Astrocyte (in vitro differentiated cells and primary cell): ENCODE data around the gene SGCD. TPM values are rescaled to one million over a fixed set of nuclear protein-coding genes. Genes with fewer than 3 reads are reported as not detected.

Source experiments
- DNase-seq: peaks from one replicate; pipeline ENCODE4 v3.0.0-alpha.2; 2010; ENCODE audit warnings: low read depth
- FAIRE-seq: peaks from 2 replicates; lab custom pipeline; 2011; peaks lifted over from hg19 to GRCh38; lab: Jason Lieb, UNC
- H2AFZ ChIP-seq: 2 replicates; pipeline ENCODE4 v1.6.0; 2012; ENCODE audit warnings: low read depth, low read length, inconsistent platforms
- H3K27ac ChIP-seq: 2 replicates; pipeline ENCODE4 v1.5.1; 2011; ENCODE audit warnings: low read depth, low read length, inconsistent platforms
- H3K27me3 ChIP-seq: 2 replicates; pipeline ENCODE4 v1.6.0; 2011; ENCODE audit warnings: low read length, inconsistent platforms; ENCODE audit not compliant: insufficient read depth
- H3K36me3 ChIP-seq: 2 replicates; pipeline ENCODE4 v1.5.1; 2011; ENCODE audit warnings: low read length, inconsistent platforms; ENCODE audit not compliant: insufficient read depth
- H3K4me1 ChIP-seq: 2 replicates; pipeline ENCODE4 v1.5.1; 2011; ENCODE audit warnings: low read length, inconsistent platforms; ENCODE audit not compliant: insufficient read depth
- H3K4me2 ChIP-seq: 2 replicates; pipeline ENCODE4 v1.6.0; 2012; ENCODE audit warnings: low read length, inconsistent platforms
- H3K4me3 ChIP-seq: 2 replicates; pipeline ENCODE4 v1.5.1; 2011; ENCODE audit warnings: low read depth, mild to moderate bottlenecking, low read length, inconsistent platforms; ENCODE audit not compliant: insufficient read depth
- H3K79me2 ChIP-seq: 2 replicates; pipeline ENCODE4 v1.6.0; 2012; ENCODE audit warnings: mild to moderate bottlenecking, low read length, inconsistent platforms; ENCODE audit not compliant: insufficient read depth
- H3K9ac ChIP-seq: 2 replicates; pipeline ENCODE4 v1.6.0; 2012; ENCODE audit warnings: mild to moderate bottlenecking, low read length, inconsistent platforms
- H3K9me3 ChIP-seq: 2 replicates; pipeline ENCODE4 v1.5.1; 2012; ENCODE audit warnings: low read depth, mild to moderate bottlenecking, low read length, inconsistent platforms; ENCODE audit not compliant: insufficient read depth
- H4K20me1 ChIP-seq: 2 replicates; pipeline ENCODE4 v1.6.0; 2012; ENCODE audit warnings: low read length, inconsistent platforms; ENCODE audit not compliant: insufficient read depth
- H3K27ac Mint-ChIP-seq: one replicate; pipeline ENCODE4 v1.8.0; 2021; ENCODE audit warnings: mild to moderate bottlenecking, mixed read lengths; ENCODE audit not compliant: unreplicated experiment
- H3K27me3 Mint-ChIP-seq: one replicate; pipeline ENCODE4 v1.8.0; 2021; ENCODE audit warnings: low read depth, mixed read lengths; ENCODE audit not compliant: unreplicated experiment
- H3K36me3 Mint-ChIP-seq: one replicate; pipeline ENCODE4 v1.8.0; 2021; ENCODE audit warnings: low read depth, mixed read lengths; ENCODE audit not compliant: unreplicated experiment
- H3K4me1 Mint-ChIP-seq: one replicate; pipeline ENCODE4 v1.8.0; 2021; ENCODE audit warnings: low read depth, mixed read lengths; ENCODE audit not compliant: unreplicated experiment
- H3K4me3 Mint-ChIP-seq: one replicate; pipeline ENCODE4 v1.8.0; 2021; ENCODE audit warnings: mild to moderate bottlenecking, moderate library complexity, mixed read lengths; ENCODE audit not compliant: unreplicated experiment
- H3K9me3 Mint-ChIP-seq: one replicate; pipeline ENCODE4 v1.8.0; 2021; ENCODE audit warnings: mild to moderate bottlenecking, mixed read lengths; ENCODE audit not compliant: unreplicated experiment
- CTCF ChIP-seq: IDR thresholded peaks from 2 replicates; pipeline ENCODE4 v1.5.1; 2011; ENCODE audit warnings: low read depth, mild to moderate bottlenecking, inconsistent platforms, low read length, moderate library complexity; ENCODE audit not compliant: insufficient read depth
- EZH2 ChIP-seq: IDR thresholded peaks from 2 replicates; pipeline ENCODE4 v1.6.1; 2012; ENCODE audit warnings: mild to moderate bottlenecking, low read length, inconsistent platforms; ENCODE audit not compliant: insufficient read depth
- total RNA-seq: library from RNA; stranded (reverse); gene quantifications from 2 replicates; pipeline ENCODE4 v1.2.1, GENCODE V29; 2021

SGCD gene
- total RNA-seq, 1 donor from 2014 or later: 2.9 TPM

- no peak for DNase-seq
- H3K27ac ChIP-seq: no peak overlapping the region
- H2AFZ ChIP-seq: no peak overlapping the region
- H3K27ac Mint-ChIP-seq: no peak overlapping the region
- H3K9me3 Mint-ChIP-seq: no peaks in the 10 kb centered on the region
- no peaks in the 10 kb centered on the region for H3K36me3 ChIP-seq
- H3K9me3 ChIP-seq: no peaks in the 10 kb centered on the region
- H3K4me2 ChIP-seq: no peak overlapping the region
- FAIRE-seq: no peak
- H3K27me3 ChIP-seq: peaks cover 3% of the 10 kb centered on the region
- no peak overlapping the region for H3K4me3 ChIP-seq
- no peaks in the 10 kb centered on the region for H3K27me3 Mint-ChIP-seq
- H3K79me2 ChIP-seq: no peaks in the 10 kb centered on the region
- H3K9ac ChIP-seq: no peak overlapping the region
- H4K20me1 ChIP-seq: no peaks in the 10 kb centered on the region
- no peak overlapping the region for H3K4me3 Mint-ChIP-seq
- no peak for TF ChIP-seq CTCF
- no peak for TF ChIP-seq EZH2
- H3K4me1 ChIP-seq: no peaks in the 10 kb centered on the region
- peaks cover 3% of the 10 kb centered on the region for H3K4me1 Mint-ChIP-seq
- no peaks in the 10 kb centered on the region for H3K36me3 Mint-ChIP-seq
These were observed 357.3 kb downstream of the SGCD start for GRCh38 chr5:156684216-156684615.

GRCh38 chr5:156685481-156685880 lies 358.5 kb downstream of the SGCD start:
- no peak for FAIRE-seq
- no peaks in the 10 kb centered on the region for H3K36me3 Mint-ChIP-seq
- H3K4me1 Mint-ChIP-seq: peaks cover 3% of the 10 kb centered on the region
- H3K9me3 ChIP-seq: no peaks in the 10 kb centered on the region
- no peak overlapping the region for H3K27ac Mint-ChIP-seq
- no peak overlapping the region for H2AFZ ChIP-seq
- no peak overlapping the region for H3K9ac ChIP-seq
- H3K4me3 Mint-ChIP-seq: no peak overlapping the region
- H3K4me2 ChIP-seq: no peak overlapping the region
- no peaks in the 10 kb centered on the region for H3K36me3 ChIP-seq
- no peaks in the 10 kb centered on the region for H3K27me3 Mint-ChIP-seq
- DNase-seq: no peak
- no peak for TF ChIP-seq CTCF
- TF ChIP-seq EZH2: no peak
- no peak overlapping the region for H3K27ac ChIP-seq
- H4K20me1 ChIP-seq: no peaks in the 10 kb centered on the region
- no peak overlapping the region for H3K4me3 ChIP-seq
- H3K9me3 Mint-ChIP-seq: no peaks in the 10 kb centered on the region
- no peaks in the 10 kb centered on the region for H3K79me2 ChIP-seq
- H3K4me1 ChIP-seq: no peaks in the 10 kb centered on the region
- H3K27me3 ChIP-seq: peaks cover 3% of the 10 kb centered on the region

- H3K36me3 ChIP-seq: no peaks in the 10 kb centered on the region
- peaks cover 3% of the 10 kb centered on the region for H3K4me1 Mint-ChIP-seq
- H3K27ac ChIP-seq: no peak overlapping the region
- H4K20me1 ChIP-seq: no peaks in the 10 kb centered on the region
- H2AFZ ChIP-seq: no peak overlapping the region
- peaks cover 3% of the 10 kb centered on the region for H3K27me3 ChIP-seq
- H3K9ac ChIP-seq: no peak overlapping the region
- no peak overlapping the region for H3K4me2 ChIP-seq
- no peaks in the 10 kb centered on the region for H3K79me2 ChIP-seq
- FAIRE-seq (no peak), DNase-seq (no peak)
- no peaks in the 10 kb centered on the region for H3K9me3 Mint-ChIP-seq
- H3K27me3 Mint-ChIP-seq: no peaks in the 10 kb centered on the region
- H3K4me1 ChIP-seq: no peaks in the 10 kb centered on the region
- H3K9me3 ChIP-seq: no peaks in the 10 kb centered on the region
- TF ChIP-seq CTCF (no peak), EZH2 (no peak)
- no peak overlapping the region for H3K4me3 Mint-ChIP-seq
- no peak overlapping the region for H3K4me3 ChIP-seq
- H3K27ac Mint-ChIP-seq: no peak overlapping the region
- H3K36me3 Mint-ChIP-seq: no peaks in the 10 kb centered on the region
These were observed 359.4 kb downstream of the SGCD start for GRCh38 chr5:156686380-156686779.
